ENCODE results near the gene PPARGC1A. TPM values are rescaled to one million over a fixed set of nuclear protein-coding genes. Genes with fewer than 3 reads are reported as not detected.
A peak's percentile ranks its signal among the peaks of the same experiment; 100 is the strongest.

PPARGC1A gene
- total and polyA plus RNA-seq, 7 donors, result 2.0 to 8.6 (median 4.7) TPM

DNA sequence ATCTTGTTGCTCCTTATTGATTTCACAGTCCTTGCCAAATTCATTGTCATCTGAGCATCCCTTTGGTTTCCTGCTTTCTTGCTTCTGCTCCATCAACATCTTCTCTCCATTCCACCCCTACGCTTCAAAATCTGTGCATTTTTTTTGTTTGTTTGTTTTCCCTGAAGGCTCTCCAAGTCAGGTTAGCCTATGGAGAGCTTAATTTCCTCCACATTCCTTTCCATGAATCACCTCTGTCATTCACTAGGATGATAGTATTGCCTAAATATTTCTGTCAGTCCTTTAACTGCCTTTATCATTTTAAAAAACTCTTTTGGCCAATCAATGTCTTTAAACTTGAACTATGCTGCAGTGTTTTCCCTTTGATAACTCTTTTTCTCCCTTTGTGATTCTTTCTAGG lies 67.7 kb downstream of the PPARGC1A start:
- TF ChIP-seq EP300 (IDR thresholded peaks at IDR 0.05), result no peak
- TF ChIP-seq, protein P1, sequence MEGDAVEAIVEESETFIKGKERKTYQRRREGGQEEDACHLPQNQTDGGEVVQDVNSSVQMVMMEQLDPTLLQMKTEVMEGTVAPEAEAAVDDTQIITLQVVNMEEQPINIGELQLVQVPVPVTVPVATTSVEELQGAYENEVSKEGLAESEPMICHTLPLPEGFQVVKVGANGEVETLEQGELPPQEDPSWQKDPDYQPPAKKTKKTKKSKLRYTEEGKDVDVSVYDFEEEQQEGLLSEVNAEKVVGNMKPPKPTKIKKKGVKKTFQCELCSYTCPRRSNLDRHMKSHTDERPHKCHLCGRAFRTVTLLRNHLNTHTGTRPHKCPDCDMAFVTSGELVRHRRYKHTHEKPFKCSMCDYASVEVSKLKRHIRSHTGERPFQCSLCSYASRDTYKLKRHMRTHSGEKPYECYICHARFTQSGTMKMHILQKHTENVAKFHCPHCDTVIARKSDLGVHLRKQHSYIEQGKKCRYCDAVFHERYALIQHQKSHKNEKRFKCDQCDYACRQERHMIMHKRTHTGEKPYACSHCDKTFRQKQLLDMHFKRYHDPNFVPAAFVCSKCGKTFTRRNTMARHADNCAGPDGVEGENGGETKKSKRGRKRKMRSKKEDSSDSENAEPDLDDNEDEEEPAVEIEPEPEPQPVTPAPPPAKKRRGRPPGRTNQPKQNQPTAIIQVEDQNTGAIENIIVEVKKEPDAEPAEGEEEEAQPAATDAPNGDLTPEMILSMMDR (IDR thresholded peaks at IDR 0.05), result no peak
- TF ChIP-seq POLR2A (IDR thresholded peaks at IDR 0.05), result no peak
- TF ChIP-seq POLR2AphosphoS5 (IDR thresholded peaks at IDR 0.05), result no peak
- Histone ChIP-seq H3K9me3 (no peaks in the 10 kb centered on the region), H3K4me1 (peaks cover 0 to 11% (median 0%) of the 10 kb centered on the region in 4 donors), H3K27ac (no peak overlapping the region), H3K27me3 (no peaks in the 10 kb centered on the region), H3K4me3 (no peak overlapping the region), H3K36me3 (peaks cover 0 to 14% (median 3%) of the 10 kb centered on the region in 4 donors)
- intact Hi-C loops (cut with DNase I), result no loop called here
- 86 to 91% methylated on average over 1 of the region's 1 CpG for WGBS, 2 donors
- DNase-seq, result no peak

DNA sequence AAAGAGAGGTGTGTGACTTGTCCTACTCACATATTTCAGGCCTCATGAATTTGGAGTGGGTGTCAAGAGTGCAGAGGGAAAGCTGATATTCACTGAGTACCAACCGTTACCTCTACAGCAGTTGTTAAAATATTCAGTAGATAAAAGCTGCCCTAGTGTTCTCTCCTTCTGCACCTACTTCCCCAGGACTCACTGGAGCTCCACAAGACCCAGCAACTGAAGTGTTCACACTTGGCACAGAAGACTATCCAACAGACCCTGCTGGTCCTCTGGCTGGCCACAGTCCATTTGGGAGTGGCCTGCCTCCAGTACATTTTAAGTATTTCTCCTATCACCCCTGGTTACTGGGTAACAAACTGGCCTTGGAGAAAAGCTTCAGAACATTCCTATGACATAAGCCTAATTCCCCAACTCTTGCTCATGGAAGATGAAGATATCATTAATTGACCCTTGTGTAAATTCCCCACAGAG lies 70.8 kb downstream of the PPARGC1A start:
- Histone ChIP-seq H3K4me3 (no peak overlapping the region), H3K27ac (peak overlapping the region in 1 of 4 donors; percentile 73), H3K27me3 (no peaks in the 10 kb centered on the region), H3K36me3 (peaks cover 0 to 10% (median 0%) of the 10 kb centered on the region in 4 donors), H3K9me3 (no peaks in the 10 kb centered on the region), H3K4me1 (peaks cover 0 to 11% (median 0%) of the 10 kb centered on the region in 4 donors)
- no peak for DNase-seq
- intact Hi-C loops (cut with DNase I), result no loop called here
- TF ChIP-seq EP300 (IDR thresholded peaks at IDR 0.05) (no peak), POLR2AphosphoS5 (IDR thresholded peaks at IDR 0.05) (no peak), POLR2A (IDR thresholded peaks at IDR 0.05) (no peak)
- TF ChIP-seq, protein P1 (IDR thresholded peaks at IDR 0.05), result no peak
- whole genome bisulfite sequencing, 2 donors, result 76 to 81% methylated on average over 1 of the region's 1 CpG

DNA sequence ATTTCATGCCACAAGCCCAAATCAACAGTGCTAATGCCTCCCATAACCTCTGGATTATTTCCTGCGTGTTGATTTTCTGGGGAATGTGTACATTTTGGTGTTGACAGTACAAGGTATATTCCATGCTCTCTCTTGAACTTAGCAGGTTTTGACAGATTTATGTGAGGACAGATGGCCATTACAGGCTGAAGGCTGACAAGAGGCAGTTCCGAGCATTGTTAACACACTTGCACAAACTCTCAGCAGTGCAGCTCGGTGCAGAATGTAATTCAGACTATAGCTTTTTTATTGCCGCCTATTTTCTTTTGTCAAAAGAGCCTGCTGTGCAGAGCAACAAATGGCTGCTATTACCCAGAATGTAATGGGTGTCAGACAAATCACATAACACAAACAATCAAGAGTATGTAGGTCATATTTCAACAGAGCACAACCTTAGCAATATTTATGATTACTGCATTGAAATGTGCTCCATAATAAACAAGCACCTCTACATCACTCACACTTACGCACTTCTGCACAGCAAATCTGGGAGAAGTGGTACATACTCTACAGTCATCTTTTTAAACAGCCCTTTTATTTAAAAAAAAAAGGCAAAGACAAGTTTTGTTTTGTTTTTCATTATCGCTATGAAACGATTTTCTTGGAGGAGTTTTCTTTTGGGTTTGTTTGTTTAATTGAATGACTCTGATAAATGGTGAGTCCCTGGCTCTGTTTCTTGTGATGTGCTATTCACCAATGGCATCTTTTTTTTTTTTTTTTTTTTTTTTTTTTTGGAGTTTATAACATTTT lies 71.6 kb downstream of the PPARGC1A start:
- intact Hi-C loops (cut with DNase I), result no loop called here
- peak overlapping the region in 1 of 4 donors; percentile 73 for H3K27ac ChIP-seq
- peaks cover 0 to 11% (median 0%) of the 10 kb centered on the region in 4 donors for H3K4me1 ChIP-seq
- H3K4me3 ChIP-seq, result no peak overlapping the region
- DNase-seq, result no peak
- no peaks in the 10 kb centered on the region for H3K9me3 ChIP-seq
- TF ChIP-seq, protein P1 (IDR thresholded peaks at IDR 0.05), result no peak
- no peak for TF ChIP-seq EP300 (IDR thresholded peaks at IDR 0.05)
- TF ChIP-seq POLR2A (IDR thresholded peaks at IDR 0.05), result no peak
- H3K27me3 ChIP-seq, result no peaks in the 10 kb centered on the region
- peaks cover 0 to 14% (median 0%) of the 10 kb centered on the region in 4 donors for H3K36me3 ChIP-seq
- WGBS, 2 donors, result 28 to 56% methylated on average over 7 of the region's 7 CpGs

DNA sequence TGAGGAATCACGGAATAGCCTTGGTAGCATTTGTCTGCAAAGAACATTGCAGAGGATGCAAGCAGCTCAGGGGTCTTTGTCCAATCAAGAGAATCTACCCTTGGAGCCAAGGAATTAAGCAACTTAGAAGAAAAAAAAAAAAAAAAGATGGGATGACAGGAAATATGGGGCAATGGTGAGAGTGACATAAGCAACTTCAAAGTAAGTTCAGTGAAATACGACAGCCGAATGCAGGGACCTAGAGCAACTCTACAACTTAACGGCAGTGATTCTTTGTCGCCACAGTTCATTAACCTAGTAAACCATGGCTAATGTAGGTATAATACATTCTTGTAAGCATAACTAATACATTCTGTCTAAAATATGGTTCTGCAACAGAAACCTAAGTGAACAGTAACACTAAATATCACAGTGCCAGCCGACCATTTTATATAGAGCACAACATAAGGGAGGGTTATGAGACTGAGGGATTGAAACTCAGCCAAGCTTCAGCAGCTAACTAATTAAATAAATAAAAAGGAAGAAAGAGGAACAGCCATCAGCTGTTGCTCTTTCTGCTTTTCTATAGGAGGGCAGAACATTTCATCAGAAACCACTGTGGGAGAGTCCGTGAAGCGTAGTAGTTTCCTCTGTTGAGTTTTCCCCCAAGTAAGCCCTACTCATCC lies 74.7 kb downstream of the PPARGC1A start:
- TF ChIP-seq POLR2AphosphoS5 (IDR thresholded peaks at IDR 0.05) (no peak), POLR2A (IDR thresholded peaks at IDR 0.05) (no peak), EP300 (IDR thresholded peaks at IDR 0.05) (no peak)
- TF ChIP-seq, protein P1 (IDR thresholded peaks at IDR 0.05), result no peak
- Histone ChIP-seq H3K4me3 (no peak overlapping the region), H3K27ac (peak overlapping the region in 1 of 4 donors; percentile 21), H3K9me3 (no peaks in the 10 kb centered on the region), H3K27me3 (no peaks in the 10 kb centered on the region), H3K36me3 (peaks cover 0 to 21% (median 0%) of the 10 kb centered on the region in 4 donors), H3K4me1 (peaks cover 0 to 11% (median 0%) of the 10 kb centered on the region in 4 donors)
- intact Hi-C loops (cut with DNase I), result no loop called here
- WGBS, 2 donors, result 86 to 93% methylated on average over 8 of the region's 8 CpGs
- DNase-seq, result no peak
